HepG2 (cell line): ENCODE measurements around the gene NEDD4.

Source experiments
- ESRRA ChIP-seq: sonication (generic); formaldehyde crosslinking; IDR thresholded peaks from 2 replicates; pipeline ENCODE4 v1.5.1; 2020; ENCODE audit warnings: mild to moderate bottlenecking, low read depth, missing genetic modification reagents
- PHF20 ChIP-seq: sonication (generic); formaldehyde crosslinking; IDR thresholded peaks from 2 replicates; pipeline ENCODE4 v1.5.0; 2020; ENCODE audit warnings: mild to moderate bottlenecking, missing genetic modification reagents
- RARA ChIP-seq: IDR thresholded peaks from 2 replicates; pipeline ENCODE4 v1.6.1; 2016; ENCODE audit warnings: missing genetic modification reagents, missing compliant biosample characterization
- SAFB2 ChIP-seq: sonication (generic); formaldehyde crosslinking; IDR thresholded peaks from 2 replicates; pipeline ENCODE4 v1.5.1; 2020; ENCODE audit warnings: missing genetic modification reagents, low read depth, mild to moderate bottlenecking, borderline replicate concordance
- SP1 ChIP-seq, 2 experiments: fragments of 450-650 bp in 1 of 2; sonication (generic) in 1 of 2; formaldehyde crosslinking in 1 of 2; IDR thresholded peaks; 2 replicates each; pipeline versions ENCODE4 v1.4.0 to v1.6.1; 2016 to 2020; ENCODE audit warnings: missing genetic modification reagents in 1 of 2
- TAF1 ChIP-seq: sonication (generic); formaldehyde crosslinking; IDR thresholded peaks from 2 replicates; pipeline ENCODE4 v1.4.0; 2020; ENCODE audit warnings: missing genetic modification reagents
- TCF7L2 ChIP-seq: IDR thresholded peaks from 2 replicates; pipeline ENCODE4 v1.6.1; 2011; ENCODE audit warnings: mild to moderate bottlenecking, low read depth, low read length, moderate library complexity
- ZNF530 ChIP-seq: sonication (generic); formaldehyde crosslinking; IDR thresholded peaks from 2 replicates; pipeline ENCODE4 v1.5.0; 2020; ENCODE audit warnings: low read depth, mild to moderate bottlenecking, missing genetic modification reagents
- TF ChIP-seq, protein P1 (sequence below): sonication (generic); formaldehyde crosslinking; IDR thresholded peaks from 2 replicates; pipeline ENCODE4 v1.4.0; 2020; ENCODE audit warnings: missing genetic modification reagents, borderline replicate concordance
- TF ChIP-seq, protein P2 (sequence below): sonication (generic); formaldehyde crosslinking; IDR thresholded peaks from 2 replicates; pipeline ENCODE4 v1.5.0; 2020; ENCODE audit warnings: mild to moderate bottlenecking, missing genetic modification reagents, moderate library complexity
- TF ChIP-seq, protein P3 (sequence below): sonication (generic); formaldehyde crosslinking; conservative IDR thresholded peaks from 2 replicates; pipeline ENCODE4 v1.8.0; 2022; ENCODE audit warnings: mild to moderate bottlenecking, moderate library complexity, missing genetic modification reagents
- TF ChIP-seq, protein P4 (sequence below): sonication (generic); formaldehyde crosslinking; IDR thresholded peaks from 2 replicates; pipeline ENCODE4 v1.8.1; 2022; ENCODE audit warnings: mild to moderate bottlenecking, missing genetic modification reagents

DNA sequence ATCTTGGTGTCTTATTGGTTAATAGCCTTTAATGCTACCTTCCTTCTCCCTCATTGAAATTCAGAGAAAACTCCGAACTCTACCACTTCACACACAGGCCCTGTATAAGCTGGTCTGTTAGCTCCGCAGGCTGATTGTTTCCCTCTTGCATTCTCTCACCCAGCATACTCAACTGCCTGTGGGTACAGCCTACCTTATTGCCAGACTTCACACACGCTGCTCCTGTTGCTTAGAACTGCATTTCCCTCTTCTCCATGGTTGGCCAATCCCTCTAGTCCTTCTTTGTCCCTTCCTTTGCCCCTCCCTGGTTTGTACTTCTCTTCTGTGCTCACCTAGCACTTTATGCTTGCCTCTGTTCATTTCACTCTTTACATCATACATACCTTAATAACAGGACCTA, 157.5 kb downstream of the NEDD4 start:
- no peak for TF ChIP-seq TAF1 (CRISPR knock-in tag)
- no peak for TF ChIP-seq PHF20 (CRISPR knock-in tag)
- no peak for TF ChIP-seq ESRRA (CRISPR knock-in tag)
- TF ChIP-seq, protein P1, sequence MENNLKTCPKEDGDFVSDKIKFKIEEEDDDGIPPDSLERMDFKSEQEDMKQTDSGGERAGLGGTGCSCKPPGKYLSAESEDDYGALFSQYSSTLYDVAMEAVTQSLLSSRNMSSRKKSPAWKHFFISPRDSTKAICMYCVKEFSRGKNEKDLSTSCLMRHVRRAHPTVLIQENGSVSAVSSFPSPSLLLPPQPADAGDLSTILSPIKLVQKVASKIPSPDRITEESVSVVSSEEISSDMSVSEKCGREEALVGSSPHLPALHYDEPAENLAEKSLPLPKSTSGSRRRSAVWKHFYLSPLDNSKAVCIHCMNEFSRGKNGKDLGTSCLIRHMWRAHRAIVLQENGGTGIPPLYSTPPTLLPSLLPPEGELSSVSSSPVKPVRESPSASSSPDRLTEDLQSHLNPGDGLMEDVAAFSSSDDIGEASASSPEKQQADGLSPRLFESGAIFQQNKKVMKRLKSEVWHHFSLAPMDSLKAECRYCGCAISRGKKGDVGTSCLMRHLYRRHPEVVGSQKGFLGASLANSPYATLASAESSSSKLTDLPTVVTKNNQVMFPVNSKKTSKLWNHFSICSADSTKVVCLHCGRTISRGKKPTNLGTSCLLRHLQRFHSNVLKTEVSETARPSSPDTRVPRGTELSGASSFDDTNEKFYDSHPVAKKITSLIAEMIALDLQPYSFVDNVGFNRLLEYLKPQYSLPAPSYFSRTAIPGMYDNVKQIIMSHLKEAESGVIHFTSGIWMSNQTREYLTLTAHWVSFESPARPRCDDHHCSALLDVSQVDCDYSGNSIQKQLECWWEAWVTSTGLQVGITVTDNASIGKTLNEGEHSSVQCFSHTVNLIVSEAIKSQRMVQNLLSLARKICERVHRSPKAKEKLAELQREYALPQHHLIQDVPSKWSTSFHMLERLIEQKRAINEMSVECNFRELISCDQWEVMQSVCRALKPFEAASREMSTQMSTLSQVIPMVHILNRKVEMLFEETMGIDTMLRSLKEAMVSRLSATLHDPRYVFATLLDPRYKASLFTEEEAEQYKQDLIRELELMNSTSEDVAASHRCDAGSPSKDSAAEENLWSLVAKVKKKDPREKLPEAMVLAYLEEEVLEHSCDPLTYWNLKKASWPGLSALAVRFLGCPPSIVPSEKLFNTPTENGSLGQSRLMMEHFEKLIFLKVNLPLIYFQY (CRISPR knock-in tag): no peak
- TF ChIP-seq, protein P2, sequence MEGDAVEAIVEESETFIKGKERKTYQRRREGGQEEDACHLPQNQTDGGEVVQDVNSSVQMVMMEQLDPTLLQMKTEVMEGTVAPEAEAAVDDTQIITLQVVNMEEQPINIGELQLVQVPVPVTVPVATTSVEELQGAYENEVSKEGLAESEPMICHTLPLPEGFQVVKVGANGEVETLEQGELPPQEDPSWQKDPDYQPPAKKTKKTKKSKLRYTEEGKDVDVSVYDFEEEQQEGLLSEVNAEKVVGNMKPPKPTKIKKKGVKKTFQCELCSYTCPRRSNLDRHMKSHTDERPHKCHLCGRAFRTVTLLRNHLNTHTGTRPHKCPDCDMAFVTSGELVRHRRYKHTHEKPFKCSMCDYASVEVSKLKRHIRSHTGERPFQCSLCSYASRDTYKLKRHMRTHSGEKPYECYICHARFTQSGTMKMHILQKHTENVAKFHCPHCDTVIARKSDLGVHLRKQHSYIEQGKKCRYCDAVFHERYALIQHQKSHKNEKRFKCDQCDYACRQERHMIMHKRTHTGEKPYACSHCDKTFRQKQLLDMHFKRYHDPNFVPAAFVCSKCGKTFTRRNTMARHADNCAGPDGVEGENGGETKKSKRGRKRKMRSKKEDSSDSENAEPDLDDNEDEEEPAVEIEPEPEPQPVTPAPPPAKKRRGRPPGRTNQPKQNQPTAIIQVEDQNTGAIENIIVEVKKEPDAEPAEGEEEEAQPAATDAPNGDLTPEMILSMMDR: no peak
- TF ChIP-seq, protein P3, sequence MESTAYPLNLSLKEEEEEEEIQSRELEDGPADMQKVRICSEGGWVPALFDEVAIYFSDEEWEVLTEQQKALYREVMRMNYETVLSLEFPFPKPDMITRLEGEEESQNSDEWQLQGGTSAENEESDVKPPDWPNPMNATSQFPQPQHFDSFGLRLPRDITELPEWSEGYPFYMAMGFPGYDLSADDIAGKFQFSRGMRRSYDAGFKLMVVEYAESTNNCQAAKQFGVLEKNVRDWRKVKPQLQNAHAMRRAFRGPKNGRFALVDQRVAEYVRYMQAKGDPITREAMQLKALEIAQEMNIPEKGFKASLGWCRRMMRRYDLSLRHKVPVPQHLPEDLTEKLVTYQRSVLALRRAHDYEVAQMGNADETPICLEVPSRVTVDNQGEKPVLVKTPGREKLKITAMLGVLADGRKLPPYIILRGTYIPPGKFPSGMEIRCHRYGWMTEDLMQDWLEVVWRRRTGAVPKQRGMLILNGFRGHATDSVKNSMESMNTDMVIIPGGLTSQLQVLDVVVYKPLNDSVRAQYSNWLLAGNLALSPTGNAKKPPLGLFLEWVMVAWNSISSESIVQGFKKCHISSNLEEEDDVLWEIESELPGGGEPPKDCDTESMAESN (CRISPR knock-in tag): no peak
- TF ChIP-seq SP1 (IDR thresholded peaks at IDR 0.05): no peak
- no peak for TF ChIP-seq SP1 (CRISPR knock-in tag; IDR thresholded peaks at IDR 0.05)
- no peak for TF ChIP-seq ZNF530
- TF ChIP-seq TCF7L2: no peak
- TF ChIP-seq, protein P4, sequence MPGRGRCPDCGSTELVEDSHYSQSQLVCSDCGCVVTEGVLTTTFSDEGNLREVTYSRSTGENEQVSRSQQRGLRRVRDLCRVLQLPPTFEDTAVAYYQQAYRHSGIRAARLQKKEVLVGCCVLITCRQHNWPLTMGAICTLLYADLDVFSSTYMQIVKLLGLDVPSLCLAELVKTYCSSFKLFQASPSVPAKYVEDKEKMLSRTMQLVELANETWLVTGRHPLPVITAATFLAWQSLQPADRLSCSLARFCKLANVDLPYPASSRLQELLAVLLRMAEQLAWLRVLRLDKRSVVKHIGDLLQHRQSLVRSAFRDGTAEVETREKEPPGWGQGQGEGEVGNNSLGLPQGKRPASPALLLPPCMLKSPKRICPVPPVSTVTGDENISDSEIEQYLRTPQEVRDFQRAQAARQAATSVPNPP (CRISPR knock-in tag): no peak
- TF ChIP-seq RARA (CRISPR knock-in tag): no peak
- TF ChIP-seq SAFB2: no peak
